H1 (cell line): ENCODE data around the gene MRPL43.

ENCODE experiments used
- ASH2L ChIP-seq: fragments of 200-600, 300-600 bp; sonication (generic); IDR thresholded peaks from one replicate; pipeline ENCODE4 v1.7.1; 2017; ENCODE audit warnings: low read length
- CBX8 ChIP-seq: fragments of 300-800, 300-1000 bp; sonication (generic); IDR thresholded peaks from 2 replicates; pipeline ENCODE4 v1.7.1; 2016; ENCODE audit warnings: low read depth, low read length, borderline replicate concordance
- EZH2 ChIP-seq: fragments of 200-600 bp; sonication (generic); IDR thresholded peaks from 2 replicates; pipeline ENCODE4 v1.7.1; 2012; ENCODE audit warnings: low read depth, mild to moderate bottlenecking, moderate library complexity, low read length, inconsistent platforms; ENCODE audit not compliant: severe bottlenecking
- HDAC6 ChIP-seq: IDR thresholded peaks from one replicate; pipeline ENCODE4 v1.7.1; 2012; ENCODE audit warnings: low read depth, mild to moderate bottlenecking, inconsistent platforms, low read length, moderate library complexity
- PHF8 ChIP-seq: fragments of 200-600 bp; sonication (generic); conservative IDR thresholded peaks from 2 replicates; pipeline ENCODE4 v1.7.1; 2012; ENCODE audit warnings: low read depth, mild to moderate bottlenecking, inconsistent platforms, low read length, moderate library complexity
- POLR2A ChIP-seq, 2 experiments: IDR thresholded peaks; 1 replicate in 1 of 2; 2 replicates in 1 of 2; pipeline ENCODE4 v1.6.1; 2011; ENCODE audit warnings: low read depth in 2 of 2, low read length in 2 of 2, mild to moderate bottlenecking in 2 of 2; ENCODE audit errors: control extremely low read depth in 1 of 2
- POLR2AphosphoS5 ChIP-seq: IDR thresholded peaks from 2 replicates; pipeline ENCODE4 v1.6.1; 2011; ENCODE audit warnings: low read depth, low read length
- SIN3A ChIP-seq, 2 experiments: IDR thresholded peaks in 1 of 2; conservative IDR thresholded peaks in 1 of 2; 2 replicates each; pipeline ENCODE4 v1.6.1; 2011 to 2012; ENCODE audit warnings: low read length in 2 of 2, improper control_type of control experiment in 1 of 2, low read depth in 1 of 2, mild to moderate bottlenecking in 1 of 2
- SRF ChIP-seq: IDR thresholded peaks from 2 replicates; pipeline ENCODE4 v1.6.1; 2011; ENCODE audit warnings: mild to moderate bottlenecking, low read depth, low read length, moderate library complexity
- TF ChIP-seq, protein P1 (sequence below), 3 experiments: IDR thresholded peaks; 1 replicate in 2 of 3; 2 replicates in 1 of 3; pipeline versions ENCODE4 v1.5.1 to v1.6.1; 2011; ENCODE audit warnings: low read length in 3 of 3, mild to moderate bottlenecking in 3 of 3, inconsistent platforms in 2 of 3, low read depth in 1 of 3, moderate library complexity in 1 of 3; ENCODE audit not compliant: insufficient read depth in 1 of 3; ENCODE audit errors: control extremely low read depth in 1 of 3
- TF ChIP-seq, protein P2 (sequence below): IDR thresholded peaks from 2 replicates; pipeline ENCODE4 v1.6.1; 2011; ENCODE audit warnings: low read length, improper control_type of control experiment

DNA sequence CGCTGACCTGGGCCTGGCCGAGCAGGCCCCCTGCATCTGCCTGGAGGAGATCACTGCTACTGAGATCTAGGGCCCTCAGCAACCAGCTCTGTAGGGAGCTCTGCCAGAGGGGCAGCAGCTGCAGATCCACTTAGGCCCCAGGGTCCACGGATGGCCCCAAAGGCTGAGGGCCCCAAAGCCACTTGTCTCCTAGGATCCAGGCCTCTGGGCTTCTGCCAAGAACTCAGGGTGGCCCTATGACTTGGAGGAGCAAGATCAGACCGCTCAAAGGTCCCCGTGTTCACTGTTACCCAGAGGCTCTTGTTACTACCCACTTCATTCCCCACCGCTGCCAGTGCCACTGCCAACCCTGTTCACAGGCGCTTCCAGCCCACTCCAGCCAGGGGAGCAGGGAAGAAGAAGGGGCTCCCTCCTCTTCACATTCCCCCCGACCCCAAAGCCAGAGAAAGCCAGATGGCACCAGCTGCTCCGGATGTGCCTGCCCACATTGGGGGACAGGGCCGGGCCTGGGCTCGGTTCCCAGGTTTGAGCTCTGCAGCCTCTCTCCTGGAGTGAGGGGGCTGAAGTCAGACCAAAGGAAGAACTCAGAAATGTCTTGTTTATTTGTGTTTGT, 19.9 kb upstream of the MRPL43 start:
- TF ChIP-seq POLR2A (IDR thresholded peaks at IDR 0.05; ENCODE audit: control extremely low read depth in 1 of 2, low read depth in 2 of 2, low read length in 2 of 2) (no peak), POLR2AphosphoS5 (no peak), SIN3A (conservative IDR thresholded peaks at IDR 0.05 in 1 of 2, IDR thresholded peaks at IDR 0.05 in 1 of 2; ENCODE audit: low read depth in 1 of 2, low read length in 2 of 2) (no peak), CBX8 (no peak), ASH2L (no peak), HDAC6 (no peak), SRF (no peak), PHF8 (no peak), EZH2 (no peak)
- TF ChIP-seq, protein P1, sequence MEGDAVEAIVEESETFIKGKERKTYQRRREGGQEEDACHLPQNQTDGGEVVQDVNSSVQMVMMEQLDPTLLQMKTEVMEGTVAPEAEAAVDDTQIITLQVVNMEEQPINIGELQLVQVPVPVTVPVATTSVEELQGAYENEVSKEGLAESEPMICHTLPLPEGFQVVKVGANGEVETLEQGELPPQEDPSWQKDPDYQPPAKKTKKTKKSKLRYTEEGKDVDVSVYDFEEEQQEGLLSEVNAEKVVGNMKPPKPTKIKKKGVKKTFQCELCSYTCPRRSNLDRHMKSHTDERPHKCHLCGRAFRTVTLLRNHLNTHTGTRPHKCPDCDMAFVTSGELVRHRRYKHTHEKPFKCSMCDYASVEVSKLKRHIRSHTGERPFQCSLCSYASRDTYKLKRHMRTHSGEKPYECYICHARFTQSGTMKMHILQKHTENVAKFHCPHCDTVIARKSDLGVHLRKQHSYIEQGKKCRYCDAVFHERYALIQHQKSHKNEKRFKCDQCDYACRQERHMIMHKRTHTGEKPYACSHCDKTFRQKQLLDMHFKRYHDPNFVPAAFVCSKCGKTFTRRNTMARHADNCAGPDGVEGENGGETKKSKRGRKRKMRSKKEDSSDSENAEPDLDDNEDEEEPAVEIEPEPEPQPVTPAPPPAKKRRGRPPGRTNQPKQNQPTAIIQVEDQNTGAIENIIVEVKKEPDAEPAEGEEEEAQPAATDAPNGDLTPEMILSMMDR (IDR thresholded peaks at IDR 0.05; ENCODE audit: control extremely low read depth in 1 of 3, insufficient read depth in 1 of 3, low read depth in 1 of 3, low read length in 3 of 3): no peak
- TF ChIP-seq, protein P2, sequence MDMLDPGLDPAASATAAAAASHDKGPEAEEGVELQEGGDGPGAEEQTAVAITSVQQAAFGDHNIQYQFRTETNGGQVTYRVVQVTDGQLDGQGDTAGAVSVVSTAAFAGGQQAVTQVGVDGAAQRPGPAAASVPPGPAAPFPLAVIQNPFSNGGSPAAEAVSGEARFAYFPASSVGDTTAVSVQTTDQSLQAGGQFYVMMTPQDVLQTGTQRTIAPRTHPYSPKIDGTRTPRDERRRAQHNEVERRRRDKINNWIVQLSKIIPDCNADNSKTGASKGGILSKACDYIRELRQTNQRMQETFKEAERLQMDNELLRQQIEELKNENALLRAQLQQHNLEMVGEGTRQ: no peak
